ENCODE measurements around the gene TRAF4.
A peak's percentile ranks its signal among the peaks of the same experiment; 100 is the strongest.
"Not testable (repeated sequence)": the region's sequence is repeated elsewhere in the genome, so short reads cannot be mapped to it uniquely, and the experiment has no call there.

Gene TRAF4

GRCh38 chr17:28728364-28729200 is 15.2 kb upstream of the TRAF4 start, which contains the start of gene NEK8:
TSS of gene NEK8 (plus strand) at chr17:28728788. CDS start at chr17:28728814, 26 bp downstream.
- DNase-seq (ENCODE audit: low read depth in 1 of 2, low spot score in 1 of 2) = peak; percentile 94 to 96

- no peak for DNase-seq (ENCODE audit: low read depth in 1 of 2, low spot score in 1 of 2)
Measured at GRCh38 chr17:28729950-28730330, 13.9 kb upstream of the TRAF4 start.

- DNase-seq (ENCODE audit: low read depth in 1 of 2, low spot score in 1 of 2) = no peak
Measured at GRCh38 chr17:28733346-28733745, 10.5 kb upstream of the TRAF4 start.

- DNase-seq (ENCODE audit: low read depth in 1 of 2, low spot score in 1 of 2) = no peak
Measured at GRCh38 chr17:28734712-28735241, 9.0 kb upstream of the TRAF4 start.

GRCh38 chr17:28735242-28735722 is 8.5 kb upstream of the TRAF4 start:
- no peak for DNase-seq (ENCODE audit: low read depth in 1 of 2, low spot score in 1 of 2)

- not testable (repeated sequence) for DNase-seq (ENCODE audit: low read depth in 1 of 2, low spot score in 1 of 2)
Measured at GRCh38 chr17:28735913-28736769, 7.7 kb upstream of the TRAF4 start.

- DNase-seq (ENCODE audit: low read depth in 1 of 2, low spot score in 1 of 2) = no peak
Measured at GRCh38 chr17:28737316-28737715, 6.5 kb upstream of the TRAF4 start.

GRCh38 chr17:28737770-28738679 is 5.8 kb upstream of the TRAF4 start:
- DNase-seq (ENCODE audit: low read depth in 1 of 2, low spot score in 1 of 2) = no peak

GRCh38 chr17:28738680-28739384 is 5.0 kb upstream of the TRAF4 start:
- no peak for DNase-seq (ENCODE audit: low read depth in 1 of 2, low spot score in 1 of 2)

GRCh38 chr17:28740406-28741357 is 3.1 kb upstream of the TRAF4 start:
- no peak for DNase-seq (ENCODE audit: low read depth in 1 of 2, low spot score in 1 of 2)

GRCh38 chr17:28741358-28742349 is 2.2 kb upstream of the TRAF4 start:
- no peak for DNase-seq (ENCODE audit: low read depth in 1 of 2, low spot score in 1 of 2)

- peak; percentile 29 to 64 for DNase-seq (ENCODE audit: low read depth in 1 of 2, low spot score in 1 of 2)
Measured at GRCh38 chr17:28744104-28744971, 527 bp downstream of the TRAF4 start.

- DNase-seq (ENCODE audit: low read depth in 1 of 2, low spot score in 1 of 2) = no peak
Measured at GRCh38 chr17:28744972-28745785, 1.4 kb downstream of the TRAF4 start.

GRCh38 chr17:28745786-28746411 is 2.1 kb downstream of the TRAF4 start:
- DNase-seq (ENCODE audit: low read depth in 1 of 2, low spot score in 1 of 2) = no peak

- no peak for DNase-seq (ENCODE audit: low read depth in 1 of 2, low spot score in 1 of 2)
Measured at GRCh38 chr17:28746611-28747050, 2.8 kb downstream of the TRAF4 start.
